Peyer's patch (tissue), 4 donors: ENCODE results near the gene DNAAF6. TPM values are rescaled to one million over a fixed set of nuclear protein-coding genes. Genes with fewer than 3 reads are reported as not detected.
"Not testable (repeated sequence)": the region's sequence is repeated elsewhere in the genome, so short reads cannot be mapped to it uniquely, and the experiment has no call there.

ENCODE experiments used
- DNase-seq, 3 donors: peaks; one replicate each; pipeline ENCODE4 v3.0.0-alpha.2; 2017 to 2019
- H3K27ac ChIP-seq, 4 donors: fragments of 200-600 bp; sonication (generic); one replicate each; pipeline ENCODE4 v1.5.1; 2016 to 2019
- H3K27me3 ChIP-seq, 2 donors: fragments of 200-600 bp; sonication (generic); one replicate each; pipeline ENCODE4 v1.5.1; 2019
- H3K36me3 ChIP-seq, 3 donors: fragments of 200-600 bp; sonication (generic); one replicate each; pipeline ENCODE4 v1.5.1; 2016 to 2019
- H3K4me1 ChIP-seq, 4 donors: fragments of 200-600 bp; sonication (generic); one replicate each; pipeline ENCODE4 v1.5.1; 2016 to 2019
- H3K4me3 ChIP-seq, 4 donors: fragments of 200-600 bp; sonication (generic); 1 replicate in 3 of 4; 2 replicates in 1 of 4; pipeline ENCODE4 v1.5.1; 2016 to 2019; ENCODE audit warnings: mild to moderate bottlenecking in 1 of 4
- H3K9me3 ChIP-seq, 4 donors: fragments of 200-600 bp; sonication (generic); one replicate each; pipeline ENCODE4 v1.5.1; 2016 to 2019; ENCODE audit warnings: mild to moderate bottlenecking in 1 of 4
- CTCF ChIP-seq, 6 experiments: fragments of 450-650 bp in 4 of 6; fragments of 200-600 bp in 2 of 6; sonication (generic) in 1 of 6; IDR thresholded peaks; one replicate each; pipeline ENCODE4 v1.5.1; 2017 to 2019; ENCODE audit warnings: antibody characterized with exemption in 6 of 6, mild to moderate bottlenecking in 3 of 6, moderate library complexity in 1 of 6
- POLR2A ChIP-seq, 2 donors: fragments of 450-650 bp; IDR thresholded peaks; one replicate each; pipeline ENCODE4 v1.5.1; 2017; ENCODE audit warnings: antibody characterized with exemption in 2 of 2, mild to moderate bottlenecking in 2 of 2, moderate library complexity in 2 of 2
- total RNA-seq, 4 donors: library from RNA; depleted of rRNA; stranded (reverse); fragments of >200 nt; gene quantifications; one replicate each; pipeline ENCODE4 v1.1.0, GENCODE V29; 2016

The DNAAF6 gene
- total RNA-seq, 4 donors from 2014 or later: not detected

- H3K27me3 ChIP-seq: no peaks in the 10 kb centered on the region
- H3K9me3 ChIP-seq: no peaks in the 10 kb centered on the region
- DNase-seq: no peak
- H3K4me3 ChIP-seq: no peak overlapping the region
- TF ChIP-seq CTCF (IDR thresholded peaks at IDR 0.05) (no peak), POLR2A (IDR thresholded peaks at IDR 0.05) (no peak)
- no peak overlapping the region for H3K27ac ChIP-seq
- H3K36me3 ChIP-seq: no peaks in the 10 kb centered on the region
- H3K4me1 ChIP-seq: no peaks in the 10 kb centered on the region
Measured at GRCh38 chrX:107171369-107172102, 34.9 kb upstream of the DNAAF6 start.

- Histone ChIP-seq H3K27ac (no peak overlapping the region), H3K36me3 (no peaks in the 10 kb centered on the region), H3K4me1 (no peaks in the 10 kb centered on the region), H3K27me3 (no peaks in the 10 kb centered on the region), H3K9me3 (no peaks in the 10 kb centered on the region), H3K4me3 (no peak overlapping the region)
- no peak for DNase-seq
- TF ChIP-seq POLR2A (IDR thresholded peaks at IDR 0.05): no peak
- TF ChIP-seq CTCF (IDR thresholded peaks at IDR 0.05): no peak
Measured at GRCh38 chrX:107197319-107197718, 9.1 kb upstream of the DNAAF6 start.

- not testable (repeated sequence) for H3K36me3 ChIP-seq, H3K9me3 ChIP-seq, H3K27ac ChIP-seq, H3K4me3 ChIP-seq, H3K27me3 ChIP-seq, DNase-seq, H3K4me1 ChIP-seq
Measured at GRCh38 chrX:107198074-107198473, 8.3 kb upstream of the DNAAF6 start.

GRCh38 chrX:107199491-107199890 lies 6.9 kb upstream of the DNAAF6 start:
- no peak for DNase-seq
- H3K4me3 ChIP-seq: no peak overlapping the region
- H3K9me3 ChIP-seq: no peaks in the 10 kb centered on the region
- no peaks in the 10 kb centered on the region for H3K36me3 ChIP-seq
- H3K4me1 ChIP-seq: no peaks in the 10 kb centered on the region
- TF ChIP-seq CTCF (IDR thresholded peaks at IDR 0.05) (no peak), POLR2A (IDR thresholded peaks at IDR 0.05) (no peak)
- H3K27ac ChIP-seq: no peak overlapping the region
- no peaks in the 10 kb centered on the region for H3K27me3 ChIP-seq

- peak overlapping the region in 1 of 4 donors; percentile 9 for H3K4me3 ChIP-seq
- no peaks in the 10 kb centered on the region for H3K9me3 ChIP-seq
- H3K36me3 ChIP-seq: no peaks in the 10 kb centered on the region
- H3K27me3 ChIP-seq: no peaks in the 10 kb centered on the region
- DNase-seq: peak in 2 of 3 donors; percentile 50 to 80
- H3K27ac ChIP-seq: no peak overlapping the region
- no peaks in the 10 kb centered on the region for H3K4me1 ChIP-seq
- no peak for TF ChIP-seq POLR2A (IDR thresholded peaks at IDR 0.05)
- TF ChIP-seq CTCF (IDR thresholded peaks at IDR 0.05): no peak
Measured at GRCh38 chrX:107204068-107204605, 2.3 kb upstream of the DNAAF6 start.

- H3K36me3 ChIP-seq: no peaks in the 10 kb centered on the region
- DNase-seq: no peak
- TF ChIP-seq CTCF (IDR thresholded peaks at IDR 0.05): no peak
- no peak for TF ChIP-seq POLR2A (IDR thresholded peaks at IDR 0.05)
- no peaks in the 10 kb centered on the region for H3K9me3 ChIP-seq
- H3K4me1 ChIP-seq: no peaks in the 10 kb centered on the region
- no peak overlapping the region for H3K4me3 ChIP-seq
- H3K27ac ChIP-seq: no peak overlapping the region
- no peaks in the 10 kb centered on the region for H3K27me3 ChIP-seq
Measured at GRCh38 chrX:107206697-107207065, 270 bp downstream of the DNAAF6 start.
